ENCODE results near the gene GOLGA7B. TPM values are rescaled to one million over a fixed set of nuclear protein-coding genes. Genes with fewer than 3 reads are reported as not detected.

GOLGA7B gene
- total RNA-seq, 1 donor from 2014 or later, result under 0.01 TPM

GRCh38 chr10:97896756-97897358 lies 47.2 kb downstream of the GOLGA7B start:
- DNase-seq (ENCODE audit: low read depth) (no peak), FAIRE-seq (no peak)
- Histone ChIP-seq H3K36me3 (ENCODE audit: control insufficient read depth, insufficient read depth, low read length) (no peaks in the 10 kb centered on the region), H3K27me3 (ENCODE audit: control insufficient read depth, insufficient read depth, low read length) (peaks cover 10% of the 10 kb centered on the region), H3K4me3 (ENCODE audit: low read depth, low read length) (no peak overlapping the region)
- no peak for TF ChIP-seq CTCF (IDR thresholded peaks at IDR 0.05; ENCODE audit: insufficient read depth, low read length, severe bottlenecking)

- no peak for FAIRE-seq
- Histone ChIP-seq H3K36me3 (ENCODE audit: control insufficient read depth, insufficient read depth, low read length) (no peaks in the 10 kb centered on the region), H3K27me3 (ENCODE audit: control insufficient read depth, insufficient read depth, low read length) (peaks cover 10% of the 10 kb centered on the region), H3K4me3 (ENCODE audit: low read depth, low read length) (no peak overlapping the region)
- no peak for DNase-seq (ENCODE audit: low read depth)
- TF ChIP-seq CTCF (IDR thresholded peaks at IDR 0.05; ENCODE audit: insufficient read depth, low read length, severe bottlenecking), result no peak
These were observed 48.8 kb downstream of the GOLGA7B start for GRCh38 chr10:97898429-97898828.

- H3K36me3 ChIP-seq (ENCODE audit: control insufficient read depth, insufficient read depth, low read length), result no peaks in the 10 kb centered on the region
- no peak for FAIRE-seq
These were observed 51.7 kb downstream of the GOLGA7B start for GRCh38 chr10:97901381-97901780.

GRCh38 chr10:97903128-97904017 lies 53.7 kb downstream of the GOLGA7B start:
- DNase-seq (ENCODE audit: low read depth) (no peak), FAIRE-seq (no peak)
- TF ChIP-seq CTCF (IDR thresholded peaks at IDR 0.05; ENCODE audit: insufficient read depth, low read length, severe bottlenecking), result no peak

More at GRCh38 chr10:97901381-97901780, 51.7 kb downstream of the GOLGA7B start:
- DNase-seq (ENCODE audit: low read depth), result no peak
- Histone ChIP-seq H3K27me3 (ENCODE audit: control insufficient read depth, insufficient read depth, low read length) (peaks cover 10% of the 10 kb centered on the region), H3K4me3 (ENCODE audit: low read depth, low read length) (no peak overlapping the region)
- TF ChIP-seq CTCF (IDR thresholded peaks at IDR 0.05; ENCODE audit: insufficient read depth, low read length, severe bottlenecking), result no peak

GRCh38 chr10:97904018-97904381 lies 54.4 kb downstream of the GOLGA7B start:
- Histone ChIP-seq H3K36me3 (ENCODE audit: control insufficient read depth, insufficient read depth, low read length) (no peaks in the 10 kb centered on the region), H3K4me3 (ENCODE audit: low read depth, low read length) (no peak overlapping the region), H3K27me3 (ENCODE audit: control insufficient read depth, insufficient read depth, low read length) (peaks cover 3% of the 10 kb centered on the region)
- FAIRE-seq (no peak), DNase-seq (ENCODE audit: low read depth) (no peak)
- no peak for TF ChIP-seq CTCF (IDR thresholded peaks at IDR 0.05; ENCODE audit: insufficient read depth, low read length, severe bottlenecking)

More at GRCh38 chr10:97903128-97904017, 53.7 kb downstream of the GOLGA7B start:
- H3K4me3 ChIP-seq (ENCODE audit: low read depth, low read length), result no peak overlapping the region
- peaks cover 3% of the 10 kb centered on the region for H3K27me3 ChIP-seq (ENCODE audit: control insufficient read depth, insufficient read depth, low read length)
- no peaks in the 10 kb centered on the region for H3K36me3 ChIP-seq (ENCODE audit: control insufficient read depth, insufficient read depth, low read length)

Data from bronchial epithelial cell (primary cell).